OCI-LY1 (cell line): ENCODE data around the gene GAL3ST1.

ENCODE experiments used
- H2AFZ ChIP-seq: fragments of 200-600 bp; sonication (generic), shearing (Covaris generic); 2 replicates; pipeline ENCODE4 v1.6.0; 2014; ENCODE audit warnings: antibody characterized with exemption, mild to moderate bottlenecking, low read length
- H3F3A ChIP-seq: fragments of 200-600 bp; sonication (generic), shearing (Covaris generic); 2 replicates; pipeline ENCODE4 v1.6.0; 2014; ENCODE audit warnings: mild to moderate bottlenecking, antibody characterized with exemption, low read length, moderate library complexity; ENCODE audit not compliant: insufficient read depth
- H3K27ac ChIP-seq: fragments of 200-600 bp; sonication (generic); 2 replicates; pipeline ENCODE4 v1.5.1; 2014; ENCODE audit warnings: low read length, mixed run types, mild to moderate bottlenecking, low read depth; ENCODE audit not compliant: poor library complexity, severe bottlenecking
- H3K27me3 ChIP-seq: fragments of 200-600 bp; sonication (generic); 2 replicates; pipeline ENCODE4 v1.6.0; 2014; ENCODE audit warnings: antibody characterized with exemption, mild to moderate bottlenecking, low read length, moderate library complexity; ENCODE audit not compliant: insufficient read depth
- H3K36me3 ChIP-seq: fragments of 200-600 bp; sonication (generic); 2 replicates; pipeline ENCODE4 v1.6.1; 2014; ENCODE audit warnings: mild to moderate bottlenecking, antibody characterized with exemption, low read length, moderate library complexity, mixed read lengths; ENCODE audit not compliant: insufficient read depth
- H3K4me1 ChIP-seq: fragments of 200-600 bp; sonication (generic); 2 replicates; pipeline ENCODE4 v1.5.1; 2014; ENCODE audit warnings: mild to moderate bottlenecking, low read length, moderate library complexity; ENCODE audit not compliant: insufficient read depth, severe bottlenecking
- H3K4me2 ChIP-seq: fragments of 200-600 bp; sonication (generic), shearing (Covaris generic); 2 replicates; pipeline ENCODE4 v1.6.1; 2014; ENCODE audit warnings: low read length
- H3K4me3 ChIP-seq: fragments of 200-600 bp; sonication (generic); 2 replicates; pipeline ENCODE4 v1.5.1; 2014; ENCODE audit warnings: low read length, low read depth, mild to moderate bottlenecking, mixed read lengths; ENCODE audit not compliant: poor library complexity, severe bottlenecking
- H3K79me2 ChIP-seq: fragments of 200-600 bp; shearing (Covaris generic); 2 replicates; pipeline ENCODE4 v1.6.1; 2016; ENCODE audit warnings: mixed run types, low read length, mixed read lengths; ENCODE audit not compliant: insufficient read depth
- H3K9ac ChIP-seq: fragments of 200-600 bp; sonication (generic), shearing (Covaris generic); 2 replicates; pipeline ENCODE4 v1.6.1; 2014; ENCODE audit warnings: mild to moderate bottlenecking, low read length, mixed read lengths
- H3K9me2 ChIP-seq: fragments of 200-600 bp; sonication (generic), shearing (Covaris generic); 2 replicates; pipeline ENCODE4 v1.6.1; 2014; ENCODE audit warnings: low read depth, mild to moderate bottlenecking, low read length, mixed read lengths
- H3K9me3 ChIP-seq: fragments of 200-600 bp; shearing (Covaris generic); 2 replicates; pipeline ENCODE4 v1.6.1; 2014; ENCODE audit warnings: low read length, mixed read lengths
- H4K20me1 ChIP-seq: fragments of 200-600 bp; sonication (generic), shearing (Covaris generic); 2 replicates; pipeline ENCODE4 v1.6.0; 2016; ENCODE audit warnings: mild to moderate bottlenecking, low read length; ENCODE audit not compliant: insufficient read depth
- EZH2 ChIP-seq: fragments of 200-600 bp; sonication (generic), shearing (Covaris generic); IDR thresholded peaks from 2 replicates; pipeline ENCODE4 v1.8.0; 2017; ENCODE audit warnings: borderline replicate concordance, mixed run types, mild to moderate bottlenecking, antibody characterized with exemption, low read length, moderate library complexity, mixed read lengths
- TF ChIP-seq, protein P1 (sequence below): fragments of 200-600 bp; sonication (generic), shearing (Covaris generic); IDR thresholded peaks from 2 replicates; pipeline ENCODE4 v1.5.1; 2017; ENCODE audit warnings: mild to moderate bottlenecking, antibody characterized with exemption, low read length, moderate library complexity, mixed read lengths

Gene GAL3ST1

GRCh38 chr22:30600921-30601320 is 26.5 kb upstream of the GAL3ST1 start:
- H3K4me1 ChIP-seq, result peaks cover 6% of the 10 kb centered on the region
- TF ChIP-seq EZH2, result no peak
- TF ChIP-seq, protein P1, sequence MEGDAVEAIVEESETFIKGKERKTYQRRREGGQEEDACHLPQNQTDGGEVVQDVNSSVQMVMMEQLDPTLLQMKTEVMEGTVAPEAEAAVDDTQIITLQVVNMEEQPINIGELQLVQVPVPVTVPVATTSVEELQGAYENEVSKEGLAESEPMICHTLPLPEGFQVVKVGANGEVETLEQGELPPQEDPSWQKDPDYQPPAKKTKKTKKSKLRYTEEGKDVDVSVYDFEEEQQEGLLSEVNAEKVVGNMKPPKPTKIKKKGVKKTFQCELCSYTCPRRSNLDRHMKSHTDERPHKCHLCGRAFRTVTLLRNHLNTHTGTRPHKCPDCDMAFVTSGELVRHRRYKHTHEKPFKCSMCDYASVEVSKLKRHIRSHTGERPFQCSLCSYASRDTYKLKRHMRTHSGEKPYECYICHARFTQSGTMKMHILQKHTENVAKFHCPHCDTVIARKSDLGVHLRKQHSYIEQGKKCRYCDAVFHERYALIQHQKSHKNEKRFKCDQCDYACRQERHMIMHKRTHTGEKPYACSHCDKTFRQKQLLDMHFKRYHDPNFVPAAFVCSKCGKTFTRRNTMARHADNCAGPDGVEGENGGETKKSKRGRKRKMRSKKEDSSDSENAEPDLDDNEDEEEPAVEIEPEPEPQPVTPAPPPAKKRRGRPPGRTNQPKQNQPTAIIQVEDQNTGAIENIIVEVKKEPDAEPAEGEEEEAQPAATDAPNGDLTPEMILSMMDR, result no peak
- no peak overlapping the region for H3K4me2 ChIP-seq
- H3K9me3 ChIP-seq, result no peaks in the 10 kb centered on the region
- no peak overlapping the region for H3K9ac ChIP-seq
- H3K79me2 ChIP-seq, result no peaks in the 10 kb centered on the region
- H3K27me3 ChIP-seq, result peaks cover 4% of the 10 kb centered on the region; the same call in 1 of the 2 replicates
- H3F3A ChIP-seq, result no peaks in the 10 kb centered on the region
- H3K4me3 ChIP-seq, result no peak overlapping the region
- no peaks in the 10 kb centered on the region for H4K20me1 ChIP-seq
- no peak overlapping the region for H3K27ac ChIP-seq
- no peaks in the 10 kb centered on the region for H3K9me2 ChIP-seq
- no peak overlapping the region for H2AFZ ChIP-seq
- H3K36me3 ChIP-seq, result no peaks in the 10 kb centered on the region

GRCh38 chr22:30598986-30599385 is 24.5 kb upstream of the GAL3ST1 start:
- H3K36me3 ChIP-seq, result no peaks in the 10 kb centered on the region
- no peak for TF ChIP-seq EZH2
- TF ChIP-seq, protein P1, result no peak
- peaks cover 4% of the 10 kb centered on the region; the same call in 1 of the 2 replicates for H3K27me3 ChIP-seq
- H3K4me3 ChIP-seq, result no peak overlapping the region
- H3F3A ChIP-seq, result no peaks in the 10 kb centered on the region
- H3K9me3 ChIP-seq, result no peaks in the 10 kb centered on the region
- H3K4me2 ChIP-seq, result no peak overlapping the region
- no peak overlapping the region for H2AFZ ChIP-seq
- no peak overlapping the region for H3K27ac ChIP-seq
- H4K20me1 ChIP-seq, result no peaks in the 10 kb centered on the region
- H3K9me2 ChIP-seq, result no peaks in the 10 kb centered on the region
- no peaks in the 10 kb centered on the region for H3K79me2 ChIP-seq
- no peaks in the 10 kb centered on the region for H3K4me1 ChIP-seq
- no peak overlapping the region for H3K9ac ChIP-seq

- no peak overlapping the region for H2AFZ ChIP-seq
- no peak overlapping the region for H3K9ac ChIP-seq
Observed at GRCh38 chr22:30596886-30597285, 22.4 kb upstream of the GAL3ST1 start.

More at GRCh38 chr22:30596886-30597285, 22.4 kb upstream of the GAL3ST1 start:
- Histone ChIP-seq H3F3A (no peaks in the 10 kb centered on the region), H3K27ac (no peak overlapping the region), H3K4me3 (no peak overlapping the region), H3K79me2 (no peaks in the 10 kb centered on the region), H3K27me3 (peaks cover 4% of the 10 kb centered on the region; the same call in 1 of the 2 replicates), H3K9me2 (no peaks in the 10 kb centered on the region), H3K4me1 (peaks cover 4% of the 10 kb centered on the region), H4K20me1 (no peaks in the 10 kb centered on the region), H3K9me3 (no peaks in the 10 kb centered on the region), H3K36me3 (no peaks in the 10 kb centered on the region), H3K4me2 (no peak overlapping the region)
- TF ChIP-seq, protein P1, result no peak
- TF ChIP-seq EZH2, result no peak
